SJSA1 (cell line): ENCODE measurements around the gene STAB2. TPM values are rescaled to one million over a fixed set of nuclear protein-coding genes. Genes with fewer than 3 reads are reported as not detected.

Experiments used
- DNase-seq, 2 experiments: peaks; one replicate each; pipeline ENCODE4 v3.0.0-alpha.2; 2015 to 2020; ENCODE audit warnings: low spot score in 2 of 2, low read depth in 1 of 2
- H3K27ac ChIP-seq: fragments of 250-450 bp; sonication (Bioruptor Pico); 2 replicates; pipeline ENCODE4 v1.5.1; 2020; ENCODE audit warnings: mild to moderate bottlenecking, moderate library complexity
- H3K27me3 ChIP-seq: fragments of 250-450 bp; sonication (Bioruptor Pico); replicated peaks from 2 replicates; pipeline ENCODE4 v1.5.1; 2020; ENCODE audit warnings: mild to moderate bottlenecking, moderate library complexity
- H3K36me3 ChIP-seq: fragments of 250-450 bp; sonication (Bioruptor Pico); 2 replicates; pipeline ENCODE4 v1.5.1; 2020; ENCODE audit warnings: mild to moderate bottlenecking
- H3K4me1 ChIP-seq: fragments of 250-450 bp; sonication (Bioruptor Pico); replicated peaks from 2 replicates; pipeline ENCODE4 v1.6.1; 2021; ENCODE audit warnings: mild to moderate bottlenecking
- H3K4me3 ChIP-seq: fragments of 250-450 bp; sonication (Bioruptor Pico); 2 replicates; pipeline ENCODE4 v1.5.1; 2020; ENCODE audit warnings: mild to moderate bottlenecking
- H3K9me3 ChIP-seq: fragments of 250-450 bp; sonication (Bioruptor Pico); replicated peaks from 2 replicates; pipeline ENCODE4 v1.5.1; 2020; ENCODE audit warnings: mild to moderate bottlenecking
- total RNA-seq: library from RNA; depleted of rRNA; stranded (reverse); fragments of >200 nt; shearing (Covaris generic); gene quantifications from 2 replicates; pipeline ENCODE4 v1.2.3, GENCODE V29; 2014

The STAB2 gene
- total RNA-seq, 1 experiment from 2014 or later: not detected

DNA sequence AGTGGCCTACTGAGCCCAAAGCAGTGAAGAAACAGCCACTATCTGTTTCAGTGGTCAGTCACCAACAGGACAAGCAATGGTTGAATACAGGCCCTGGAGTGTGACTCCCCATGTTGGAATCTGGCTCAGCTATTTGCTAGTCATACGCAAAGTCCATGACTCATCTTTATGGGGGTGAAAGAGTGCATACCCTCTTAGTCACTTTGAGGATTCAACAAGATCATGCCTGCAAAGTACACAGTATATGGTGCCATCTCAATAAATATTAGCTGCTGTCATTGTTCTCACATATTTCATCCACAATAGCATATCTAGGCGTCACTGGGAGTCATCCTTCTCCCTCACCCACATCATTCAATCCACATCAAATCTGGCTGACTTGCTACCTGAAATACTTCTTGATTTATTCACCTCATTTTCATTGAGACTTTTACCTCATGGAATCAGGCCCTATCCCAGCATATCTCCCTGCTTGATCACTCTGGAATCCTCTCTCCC is 26.4 kb upstream of the STAB2 start:
- Histone ChIP-seq H3K9me3 (peaks cover 4% of the 10 kb centered on the region; the same call in 1 of the 2 replicates), H3K27me3 (no peaks in the 10 kb centered on the region), H3K4me3 (no peak overlapping the region), H3K27ac (peak overlapping the region; percentile 97), H3K4me1 (peaks cover 26% of the 10 kb centered on the region), H3K36me3 (no peaks in the 10 kb centered on the region)
- peak; percentile 90 to 91 for DNase-seq

DNA sequence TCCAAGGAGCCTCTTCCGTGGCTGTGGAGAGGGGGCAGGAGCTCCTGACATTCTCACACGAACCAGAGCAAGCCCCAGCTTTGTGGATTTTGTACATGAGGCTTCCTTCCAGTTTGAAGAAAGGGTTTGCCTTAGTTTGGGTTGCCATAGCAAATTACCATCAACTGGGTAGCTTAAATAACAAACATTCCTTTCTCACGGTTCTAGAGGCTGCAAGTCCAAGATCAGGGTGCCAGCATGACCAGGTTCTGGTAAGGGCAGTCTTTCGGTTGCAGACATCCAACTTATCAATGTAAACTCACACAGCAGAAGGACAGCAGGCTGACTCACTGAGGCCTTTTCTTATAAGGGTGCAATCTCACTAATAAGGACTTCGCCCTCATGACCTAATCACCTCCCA is 25.9 kb upstream of the STAB2 start:
- H3K9me3 ChIP-seq: peaks cover 4% of the 10 kb centered on the region
- peak overlapping the region; percentile 97 for H3K27ac ChIP-seq
- peak in 1 of 2 experiments; percentile 55 for DNase-seq
- no peaks in the 10 kb centered on the region for H3K36me3 ChIP-seq
- H3K27me3 ChIP-seq: no peaks in the 10 kb centered on the region
- no peak overlapping the region for H3K4me3 ChIP-seq
- H3K4me1 ChIP-seq: peaks cover 26% of the 10 kb centered on the region

DNA sequence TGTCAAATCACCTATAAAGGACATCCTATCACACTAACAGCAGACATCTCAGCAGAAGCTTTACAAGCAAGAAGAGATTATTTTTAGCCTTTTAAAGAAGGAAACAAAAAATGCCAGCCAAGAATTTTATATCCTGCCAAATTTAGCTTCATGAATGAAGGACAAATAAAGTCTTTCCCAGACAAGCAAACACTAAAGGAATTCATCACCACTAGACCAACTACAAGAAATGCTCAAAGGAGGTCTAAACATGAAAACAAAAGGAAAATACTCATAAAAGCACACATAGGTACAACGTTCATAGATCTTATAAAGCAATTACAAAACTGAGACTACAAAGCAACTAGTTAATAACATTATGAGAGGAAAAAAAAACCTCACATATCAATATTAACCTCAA is 20.7 kb upstream of the STAB2 start:
- Histone ChIP-seq H3K9me3 (peaks cover 6% of the 10 kb centered on the region), H3K4me3 (no peak overlapping the region), H3K27me3 (no peaks in the 10 kb centered on the region), H3K4me1 (peaks cover 17% of the 10 kb centered on the region), H3K27ac (no peak overlapping the region), H3K36me3 (no peaks in the 10 kb centered on the region)
- no peak for DNase-seq

DNA sequence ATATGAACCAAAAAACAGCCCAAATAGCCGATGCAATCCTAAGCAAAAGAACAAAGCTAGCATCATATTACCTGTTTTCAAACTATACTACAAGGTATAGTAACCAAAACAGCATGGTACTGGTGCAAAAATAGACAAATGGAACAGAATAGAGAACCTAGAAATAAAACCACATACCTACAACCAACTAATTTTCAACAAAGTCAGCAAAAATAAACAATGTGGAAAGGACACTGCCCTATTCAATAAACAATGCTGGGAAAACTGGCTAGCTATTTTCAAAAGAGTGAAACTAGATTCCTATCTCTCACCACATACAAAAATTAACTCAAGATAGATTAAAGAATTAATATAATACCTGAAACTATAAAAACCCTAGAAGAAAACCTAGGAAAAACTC is 17.8 kb upstream of the STAB2 start:
- no peaks in the 10 kb centered on the region for H3K36me3 ChIP-seq
- peaks cover 5% of the 10 kb centered on the region; the same call in 1 of the 2 replicates for H3K4me1 ChIP-seq
- H3K27ac ChIP-seq: no peak overlapping the region
- no peak overlapping the region for H3K4me3 ChIP-seq
- H3K27me3 ChIP-seq: no peaks in the 10 kb centered on the region
- peaks cover 2% of the 10 kb centered on the region for H3K9me3 ChIP-seq
- peak in 1 of 2 experiments; percentile 10 for DNase-seq

DNA sequence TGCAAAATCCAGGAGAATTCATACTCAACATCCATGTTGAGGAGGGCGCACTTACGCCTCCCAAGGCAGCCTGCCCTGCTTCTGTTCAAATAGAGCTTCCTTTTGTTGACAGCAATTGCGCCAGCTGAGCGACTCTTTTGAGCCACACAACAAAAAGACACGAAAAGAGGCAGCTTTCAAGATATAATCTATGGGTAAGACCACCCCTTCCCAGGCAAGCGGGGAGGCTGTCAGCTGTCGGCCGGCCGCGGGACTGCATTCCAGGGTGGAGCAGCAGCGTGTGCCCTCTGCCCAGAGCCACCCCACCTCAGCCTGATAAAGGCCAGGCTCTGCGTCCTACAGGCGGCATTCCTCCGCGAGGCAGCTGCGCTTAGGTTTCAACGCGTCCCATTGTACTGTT is 15.8 kb upstream of the STAB2 start:
- Histone ChIP-seq H3K27ac (no peak overlapping the region), H3K36me3 (no peaks in the 10 kb centered on the region), H3K27me3 (no peaks in the 10 kb centered on the region), H3K4me1 (peaks cover 8% of the 10 kb centered on the region; the same call in 1 of the 2 replicates), H3K4me3 (no peak overlapping the region), H3K9me3 (peaks cover 2% of the 10 kb centered on the region)
- peak; percentile 11 to 46 for DNase-seq

DNA sequence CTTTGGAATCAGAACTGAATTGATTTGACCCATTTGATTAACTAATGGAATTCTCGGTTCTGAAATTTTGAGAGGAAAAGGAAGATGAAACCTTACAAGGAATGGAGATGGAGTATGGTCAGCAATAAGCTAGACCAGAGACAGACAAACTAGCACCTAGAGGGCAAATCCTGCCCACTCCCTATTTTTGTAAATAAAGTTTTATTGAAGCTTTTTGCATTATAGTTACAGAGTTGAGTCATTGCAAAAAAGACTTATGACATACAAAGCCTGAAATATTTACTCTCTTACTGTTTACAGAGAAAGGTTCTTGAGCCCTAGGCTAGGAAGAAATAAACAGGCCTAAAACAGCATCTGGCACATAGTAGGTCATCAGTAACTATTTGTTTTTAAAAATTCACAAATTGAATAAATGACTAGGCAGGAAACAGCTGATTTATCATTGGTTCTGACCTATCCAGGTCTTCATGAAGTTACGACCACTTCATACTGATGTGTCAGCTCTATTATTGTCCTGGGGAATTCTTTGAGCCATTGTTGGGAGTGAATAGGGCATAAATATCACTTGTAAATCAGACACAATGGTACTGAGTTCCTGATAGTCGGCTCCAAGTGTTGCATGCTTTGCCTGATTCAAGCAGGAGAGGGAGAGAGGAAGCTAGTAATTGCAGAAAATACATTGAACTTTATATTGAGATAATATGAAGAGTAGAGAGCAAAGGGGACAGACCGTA is 14.6 kb upstream of the STAB2 start:
- no peak overlapping the region for H3K27ac ChIP-seq
- H3K27me3 ChIP-seq: no peaks in the 10 kb centered on the region
- no peaks in the 10 kb centered on the region for H3K36me3 ChIP-seq
- no peak overlapping the region for H3K4me3 ChIP-seq
- peaks cover 8% of the 10 kb centered on the region; the same call in 1 of the 2 replicates for H3K4me1 ChIP-seq
- H3K9me3 ChIP-seq: no peaks in the 10 kb centered on the region
- peak in 1 of 2 experiments; percentile 22 for DNase-seq

DNA sequence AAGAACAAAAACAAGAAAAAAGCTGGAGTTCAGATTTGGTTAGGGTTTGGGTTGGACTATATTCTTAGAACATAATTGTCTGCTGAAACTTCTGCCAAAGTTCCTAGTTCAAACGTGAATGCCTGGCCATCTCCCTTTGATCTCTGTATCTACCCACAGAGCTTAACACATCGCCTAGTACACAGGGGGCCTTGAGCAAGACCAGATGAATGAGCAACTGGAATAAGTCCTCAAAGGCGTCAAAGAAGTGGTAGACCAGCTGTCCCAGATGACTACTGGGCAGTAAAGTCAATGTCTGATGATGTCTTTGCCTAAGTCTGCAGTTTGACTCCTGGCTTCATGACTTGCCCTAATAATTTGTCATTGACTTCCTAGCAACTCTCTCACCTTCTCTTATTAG is 13.9 kb upstream of the STAB2 start:
- Histone ChIP-seq H3K36me3 (no peaks in the 10 kb centered on the region), H3K27me3 (peaks cover 5% of the 10 kb centered on the region; the same call in 1 of the 2 replicates), H3K27ac (no peak overlapping the region), H3K4me1 (peaks cover 8% of the 10 kb centered on the region; the same call in 1 of the 2 replicates), H3K4me3 (no peak overlapping the region), H3K9me3 (no peaks in the 10 kb centered on the region)
- no peak for DNase-seq

DNA sequence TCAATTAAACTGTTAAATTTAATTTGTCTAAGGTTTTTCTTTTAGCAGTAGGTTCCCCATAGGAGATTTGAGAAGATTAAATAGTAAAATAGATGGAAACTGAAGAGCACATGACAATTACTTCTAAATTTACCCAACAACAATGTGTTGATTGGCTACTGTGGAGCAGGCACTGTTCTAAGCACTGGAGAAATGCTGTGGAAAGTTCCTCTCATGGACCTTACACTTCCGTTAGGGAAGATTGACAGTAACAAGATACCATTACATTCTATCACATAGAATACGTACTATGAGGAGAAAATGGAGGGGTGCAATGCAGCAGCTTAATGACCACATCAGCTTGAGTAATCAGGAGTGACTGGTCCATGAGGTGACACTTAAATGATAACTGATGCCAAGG is 8.1 kb upstream of the STAB2 start:
- Histone ChIP-seq H3K27ac (no peak overlapping the region), H3K9me3 (0 out of 2 replicates have a peak, but pooled peaks cover 2% of the 10 kb centered on the region), H3K36me3 (no peaks in the 10 kb centered on the region), H3K4me3 (no peak overlapping the region), H3K4me1 (peaks cover 3% of the 10 kb centered on the region; the same call in 1 of the 2 replicates), H3K27me3 (peaks cover 45% of the 10 kb centered on the region)
- DNase-seq: no peak

DNA sequence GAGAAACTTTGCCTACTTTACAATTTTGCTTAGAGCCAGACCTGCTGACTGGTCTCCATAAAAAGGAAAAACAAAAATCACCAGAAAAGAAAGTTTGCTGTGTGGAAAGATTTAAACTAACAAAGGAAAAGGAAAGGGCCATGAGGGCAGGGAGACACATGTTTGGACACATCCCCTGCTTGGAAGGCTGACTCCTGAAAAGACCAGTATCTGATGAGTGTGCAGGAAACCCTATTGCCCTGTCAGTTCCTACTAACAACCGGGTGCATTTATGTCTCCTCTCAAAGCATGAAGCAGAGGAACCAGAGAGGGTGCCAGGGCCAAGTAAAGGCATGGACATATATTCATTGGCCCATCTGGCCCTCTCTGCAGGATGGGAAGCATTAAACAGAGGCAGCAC is 7.0 kb upstream of the STAB2 start:
- Histone ChIP-seq H3K4me1 (peaks cover 3% of the 10 kb centered on the region; the same call in 1 of the 2 replicates), H3K9me3 (0 out of 2 replicates have a peak, but pooled peaks cover 2% of the 10 kb centered on the region), H3K36me3 (no peaks in the 10 kb centered on the region), H3K27ac (no peak overlapping the region), H3K27me3 (peaks cover 52% of the 10 kb centered on the region), H3K4me3 (no peak overlapping the region)
- no peak for DNase-seq

DNA sequence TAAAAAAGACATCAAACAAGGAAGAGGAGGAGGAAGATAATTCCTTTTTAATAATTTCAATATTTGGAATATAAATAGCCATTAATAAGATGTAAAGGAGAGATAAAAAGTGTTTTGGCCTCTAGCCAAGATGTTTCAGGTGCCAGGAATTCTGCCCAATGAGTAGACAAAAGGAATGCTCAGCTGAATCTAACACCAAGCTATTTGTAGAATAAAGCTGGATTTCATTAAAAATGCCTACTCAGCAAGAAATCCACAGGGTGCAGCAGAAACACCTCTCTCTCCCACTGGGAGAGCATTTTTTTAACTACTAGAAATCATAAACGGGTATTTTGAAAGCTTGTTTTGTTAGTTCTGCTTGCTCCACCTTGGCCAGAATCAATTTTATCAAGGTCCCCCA is 4.1 kb upstream of the STAB2 start:
- H3K4me3 ChIP-seq: no peak overlapping the region
- DNase-seq: no peak

DNA sequence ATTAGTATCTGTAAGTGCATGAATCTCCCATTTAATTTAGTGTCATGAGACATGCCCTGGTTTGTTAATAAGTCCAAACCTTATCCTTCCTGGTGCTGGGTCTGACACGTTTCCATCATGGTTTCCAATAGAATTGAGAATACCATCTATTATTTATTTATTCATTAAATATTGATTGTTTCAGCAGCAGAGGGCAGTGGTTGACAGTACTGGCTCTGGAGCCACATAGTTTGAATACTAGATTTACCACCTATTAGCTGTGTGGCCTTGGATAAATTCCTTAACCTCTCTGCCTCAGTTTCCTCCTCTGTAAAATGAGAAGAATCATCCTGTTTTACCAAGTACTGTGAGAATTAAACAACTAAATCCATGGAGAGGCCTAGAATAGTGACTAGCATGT is 941 bp upstream of the STAB2 start:
- Histone ChIP-seq H3K4me3 (no peak overlapping the region), H3K9me3 (0 out of 2 replicates have a peak, but pooled peaks cover 2% of the 10 kb centered on the region), H3K36me3 (no peaks in the 10 kb centered on the region), H3K4me1 (no peaks in the 10 kb centered on the region), H3K27ac (no peak overlapping the region), H3K27me3 (peaks cover 31% of the 10 kb centered on the region)
- DNase-seq: no peak

More for the DNA sequence above, 4.1 kb upstream of the STAB2 start:
- 0 out of 2 replicates have a peak, but pooled peaks cover 2% of the 10 kb centered on the region for H3K9me3 ChIP-seq
- H3K4me1 ChIP-seq: no peaks in the 10 kb centered on the region
- no peak overlapping the region for H3K27ac ChIP-seq
- peaks cover 52% of the 10 kb centered on the region for H3K27me3 ChIP-seq
- H3K36me3 ChIP-seq: no peaks in the 10 kb centered on the region

DNA sequence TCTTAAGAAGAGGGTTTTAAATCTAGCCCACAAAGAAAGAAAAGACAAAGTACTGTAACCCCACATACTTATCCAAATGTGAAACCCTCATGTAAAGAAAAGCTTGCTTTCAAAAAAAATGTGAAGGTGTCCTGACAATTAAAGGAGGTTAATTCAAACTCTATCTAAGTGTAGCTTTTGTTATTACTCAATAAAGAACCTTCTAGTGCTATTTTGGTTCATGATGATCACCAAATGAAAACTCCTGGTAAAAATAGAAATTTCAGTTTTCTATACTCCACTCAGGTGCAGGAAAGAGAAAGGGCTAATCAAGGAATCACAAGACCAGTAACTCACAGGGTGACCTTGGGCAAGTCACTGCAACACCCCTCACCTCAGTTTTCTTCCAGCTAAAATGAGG is 1.6 kb downstream of the STAB2 start:
- no peaks in the 10 kb centered on the region for H3K9me3 ChIP-seq
- DNase-seq: no peak
- no peak overlapping the region for H3K4me3 ChIP-seq
- H3K27ac ChIP-seq: no peak overlapping the region
- no peaks in the 10 kb centered on the region for H3K36me3 ChIP-seq
- H3K4me1 ChIP-seq: no peaks in the 10 kb centered on the region
- H3K27me3 ChIP-seq: peaks cover 13% of the 10 kb centered on the region

DNA sequence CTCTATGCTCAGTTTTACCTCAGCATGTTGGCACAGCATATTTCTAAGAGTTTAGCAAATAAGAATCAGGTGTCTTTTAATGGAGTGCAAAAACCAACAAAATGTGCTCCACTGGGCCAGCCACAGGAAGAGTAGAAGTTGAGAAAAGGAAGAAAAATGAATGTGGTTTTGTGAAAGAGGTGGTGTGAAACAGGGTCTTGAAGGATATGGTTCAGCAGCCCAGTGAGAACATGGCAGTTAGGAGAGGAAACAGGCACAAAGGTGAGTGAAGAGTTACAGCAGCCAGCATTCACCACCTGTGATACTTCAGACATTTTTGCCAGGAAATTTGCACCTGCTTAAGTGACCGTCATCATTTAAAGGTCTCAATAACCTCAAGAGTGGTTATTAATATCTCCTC is 2.4 kb downstream of the STAB2 start:
- Histone ChIP-seq H3K27me3 (peaks cover 4% of the 10 kb centered on the region), H3K9me3 (no peaks in the 10 kb centered on the region), H3K4me3 (no peak overlapping the region), H3K36me3 (no peaks in the 10 kb centered on the region), H3K4me1 (no peaks in the 10 kb centered on the region), H3K27ac (no peak overlapping the region)
- DNase-seq: no peak

DNA sequence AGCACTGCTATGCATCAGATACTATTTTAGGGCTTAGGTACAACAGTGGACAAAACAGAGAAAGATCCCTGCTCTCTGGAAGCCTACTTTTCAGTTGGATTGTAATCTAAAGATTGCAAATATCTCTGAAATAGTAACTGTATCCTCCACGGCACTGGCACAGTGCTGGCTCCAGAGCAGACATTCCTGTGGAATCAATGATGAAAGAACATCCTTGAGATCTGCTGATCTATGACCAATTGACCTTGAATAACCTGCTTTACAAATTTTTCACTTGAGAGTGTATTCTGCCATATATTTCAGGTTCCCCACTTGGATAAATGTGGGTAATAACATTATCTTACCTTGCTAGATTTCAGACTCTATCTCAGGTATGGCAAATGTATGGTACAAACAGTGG is 3.2 kb downstream of the STAB2 start:
- H3K9me3 ChIP-seq: no peaks in the 10 kb centered on the region
- DNase-seq: no peak
- H3K27ac ChIP-seq: no peak overlapping the region
- H3K4me1 ChIP-seq: no peaks in the 10 kb centered on the region
- no peak overlapping the region for H3K4me3 ChIP-seq
- peaks cover 3% of the 10 kb centered on the region for H3K27me3 ChIP-seq
- no peaks in the 10 kb centered on the region for H3K36me3 ChIP-seq
